Hepatocyte (in vitro differentiated cells): ENCODE measurements around the gene MDM4. TPM values are rescaled to one million over a fixed set of nuclear protein-coding genes. Genes with fewer than 3 reads are reported as not detected.
"Not testable (repeated sequence)": the region's sequence is repeated elsewhere in the genome, so short reads cannot be mapped to it uniquely, and the experiment has no call there.

ENCODE experiments used
- DNase-seq: peaks from one replicate; pipeline ENCODE4 v3.0.0-alpha.2; 2016; ENCODE audit warnings: low spot score
- H2AFZ ChIP-seq: fragments of 200-600 bp; sonication (generic); 2 replicates; pipeline ENCODE4 v1.6.0; 2016; ENCODE audit warnings: antibody characterized with exemption, mild to moderate bottlenecking
- H3K27ac ChIP-seq: fragments of 200-600 bp; sonication (generic); 2 replicates; pipeline ENCODE4 v1.5.1; 2016; ENCODE audit warnings: mild to moderate bottlenecking
- H3K27me3 ChIP-seq: fragments of 200-600 bp; sonication (generic); 2 replicates; pipeline ENCODE4 v1.6.1; 2016
- H3K36me3 ChIP-seq: fragments of 200-600 bp; sonication (generic); replicated peaks from 2 replicates; pipeline ENCODE4 v1.5.1; 2016; ENCODE audit warnings: low read depth; ENCODE audit not compliant: insufficient read depth
- H3K4me1 ChIP-seq: fragments of 200-600 bp; sonication (generic); 2 replicates; pipeline ENCODE4 v1.5.1; 2016; ENCODE audit warnings: mild to moderate bottlenecking, moderate library complexity; ENCODE audit not compliant: insufficient read depth
- H3K4me2 ChIP-seq: fragments of 200-600 bp; sonication (generic); 2 replicates; pipeline ENCODE4 v1.6.0; 2016
- H3K4me3 ChIP-seq: fragments of 200-600 bp; sonication (generic); 2 replicates; pipeline ENCODE4 v1.5.1; 2016; ENCODE audit warnings: mild to moderate bottlenecking
- H3K79me2 ChIP-seq: fragments of 200-600 bp; sonication (generic); 2 replicates; pipeline ENCODE4 v1.6.0; 2017; ENCODE audit warnings: mild to moderate bottlenecking
- H3K9me2 ChIP-seq: fragments of 200-600 bp; sonication (generic); replicated peaks from 2 replicates; pipeline ENCODE4 v1.6.0; 2017; ENCODE audit warnings: mild to moderate bottlenecking; ENCODE audit not compliant: insufficient read depth
- H3K9me3 ChIP-seq: fragments of 200-600 bp; sonication (generic); 2 replicates; pipeline ENCODE4 v1.5.1; 2016; ENCODE audit warnings: low read depth, mild to moderate bottlenecking
- H4K20me1 ChIP-seq: fragments of 200-600 bp; sonication (generic); 2 replicates; pipeline ENCODE4 v1.6.0; 2016; ENCODE audit warnings: mild to moderate bottlenecking; ENCODE audit not compliant: insufficient read depth, poor library complexity, severe bottlenecking
- EZH2 ChIP-seq: fragments of 200-600 bp; sonication (generic); IDR thresholded peaks from 2 replicates; pipeline ENCODE4 v1.6.1; 2016; ENCODE audit warnings: antibody characterized with exemption, mild to moderate bottlenecking, borderline replicate concordance
- EZH2phosphoT487 ChIP-seq: fragments of 200-600 bp; sonication (generic); IDR thresholded peaks from one replicate; pipeline ENCODE4 v1.6.1; 2018; ENCODE audit warnings: antibody characterized with exemption, mild to moderate bottlenecking, low read depth, moderate library complexity; ENCODE audit not compliant: unreplicated experiment, severe bottlenecking
- WGBS: methylation state at CpG from one replicate; pipeline ENCODE4 v1.1.6; 2016; ENCODE audit warnings: low lambda C conversion rate; ENCODE audit errors: missing lambda C conversion rate; 5-methylcytosine and 5-hydroxymethylcytosine counted together
- polyA plus RNA-seq: library from polyadenylated mRNA; unstranded; fragments of >200 nt; fragmentation: Nextera tagmentation; extraction: Ambion mirVana; gene quantifications from 2 replicates; pipeline ENCODE4 v1.2.1, GENCODE V29; 2016
- total RNA-seq: library from RNA; depleted of rRNA; stranded (reverse); fragments of >200 nt; gene quantifications from 2 replicates; pipeline ENCODE4 v1.2.3, GENCODE V29; 2014
- TF ChIP-seq, protein P1 (sequence below): fragments of 200-600 bp; sonication (generic); IDR thresholded peaks from 2 replicates; pipeline ENCODE4 v1.5.1; 2016; ENCODE audit warnings: antibody characterized with exemption, mild to moderate bottlenecking; ENCODE audit not compliant: poor library complexity

Gene MDM4
- total and polyA plus RNA-seq, 2 experiments from 2014 or later, result 15.4 to 47.8 TPM

DNA sequence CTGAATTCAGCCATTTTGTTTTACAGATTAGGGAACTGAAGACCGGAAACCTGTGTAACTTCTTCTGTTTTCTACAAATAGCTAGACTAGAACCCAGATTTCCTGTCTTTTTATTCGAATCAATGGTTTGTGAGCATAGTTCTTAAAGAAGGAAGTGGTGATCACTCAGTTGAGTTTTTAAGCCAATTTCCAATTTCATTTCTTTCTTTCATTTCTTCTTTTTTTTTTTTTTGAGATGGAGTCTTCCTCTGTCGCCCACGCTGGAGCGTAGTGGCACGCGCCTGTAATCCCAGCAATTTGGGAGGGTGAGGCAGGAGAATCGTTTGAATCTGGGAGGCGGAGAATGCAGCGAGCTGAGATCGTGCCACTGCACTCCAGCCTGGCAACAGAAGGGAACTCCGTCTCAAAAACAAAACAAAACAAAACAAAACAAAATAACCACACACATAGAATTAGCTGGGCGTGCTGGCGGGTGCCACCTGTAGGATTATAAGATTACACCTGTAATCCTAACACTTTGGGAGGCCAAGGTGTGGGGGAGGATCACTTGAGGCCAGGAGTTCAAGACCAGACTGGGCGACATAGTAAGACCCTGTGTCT is 3.0 kb upstream of the MDM4 start:
- H3K27ac ChIP-seq, result no peak overlapping the region
- H3K79me2 ChIP-seq, result peaks cover 18% of the 10 kb centered on the region
- H3K9me2 ChIP-seq, result no peaks in the 10 kb centered on the region
- no peaks in the 10 kb centered on the region for H3K9me3 ChIP-seq
- no peak overlapping the region for H2AFZ ChIP-seq
- WGBS, result 91% methylated on average over 15 of the region's 15 CpGs
- no peaks in the 10 kb centered on the region for H3K27me3 ChIP-seq
- no peak overlapping the region for H3K4me3 ChIP-seq
- TF ChIP-seq EZH2 (no peak), EZH2phosphoT487 (no peak)
- TF ChIP-seq, protein P1, sequence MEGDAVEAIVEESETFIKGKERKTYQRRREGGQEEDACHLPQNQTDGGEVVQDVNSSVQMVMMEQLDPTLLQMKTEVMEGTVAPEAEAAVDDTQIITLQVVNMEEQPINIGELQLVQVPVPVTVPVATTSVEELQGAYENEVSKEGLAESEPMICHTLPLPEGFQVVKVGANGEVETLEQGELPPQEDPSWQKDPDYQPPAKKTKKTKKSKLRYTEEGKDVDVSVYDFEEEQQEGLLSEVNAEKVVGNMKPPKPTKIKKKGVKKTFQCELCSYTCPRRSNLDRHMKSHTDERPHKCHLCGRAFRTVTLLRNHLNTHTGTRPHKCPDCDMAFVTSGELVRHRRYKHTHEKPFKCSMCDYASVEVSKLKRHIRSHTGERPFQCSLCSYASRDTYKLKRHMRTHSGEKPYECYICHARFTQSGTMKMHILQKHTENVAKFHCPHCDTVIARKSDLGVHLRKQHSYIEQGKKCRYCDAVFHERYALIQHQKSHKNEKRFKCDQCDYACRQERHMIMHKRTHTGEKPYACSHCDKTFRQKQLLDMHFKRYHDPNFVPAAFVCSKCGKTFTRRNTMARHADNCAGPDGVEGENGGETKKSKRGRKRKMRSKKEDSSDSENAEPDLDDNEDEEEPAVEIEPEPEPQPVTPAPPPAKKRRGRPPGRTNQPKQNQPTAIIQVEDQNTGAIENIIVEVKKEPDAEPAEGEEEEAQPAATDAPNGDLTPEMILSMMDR, result no peak
- no peaks in the 10 kb centered on the region for H3K36me3 ChIP-seq
- DNase-seq, result no peak
- peaks cover 5% of the 10 kb centered on the region for H3K4me1 ChIP-seq
- H3K4me2 ChIP-seq, result no peak overlapping the region
- H4K20me1 ChIP-seq, result no peaks in the 10 kb centered on the region

DNA sequence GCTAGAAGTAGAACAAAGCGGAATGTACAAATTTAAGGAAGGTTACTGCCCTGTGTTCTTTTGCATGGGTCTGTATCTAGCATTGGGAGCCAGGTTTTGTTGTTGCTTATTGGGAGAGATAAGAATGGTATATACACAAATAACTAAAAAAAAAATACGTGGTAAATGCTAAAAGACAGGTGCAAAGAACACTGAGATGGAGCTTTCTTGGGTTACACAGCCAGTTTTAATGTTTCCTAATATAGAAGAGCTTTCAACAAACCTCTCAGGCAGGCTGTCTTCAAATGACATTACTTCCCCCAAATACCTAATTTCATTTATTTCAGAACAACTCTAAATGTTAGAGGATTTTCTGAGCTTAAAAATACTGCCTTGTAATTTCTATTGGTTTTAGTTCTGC is 1.4 kb upstream of the MDM4 start:
- Histone ChIP-seq H3K27me3 (no peaks in the 10 kb centered on the region), H3K9me2 (no peaks in the 10 kb centered on the region), H3K4me2 (no peak overlapping the region), H4K20me1 (peaks cover 6% of the 10 kb centered on the region), H3K4me1 (peaks cover 5% of the 10 kb centered on the region), H2AFZ (no peak overlapping the region), H3K4me3 (no peak overlapping the region), H3K9me3 (no peaks in the 10 kb centered on the region), H3K36me3 (no peaks in the 10 kb centered on the region), H3K27ac (no peak overlapping the region), H3K79me2 (peaks cover 34% of the 10 kb centered on the region)
- TF ChIP-seq EZH2, result no peak
- TF ChIP-seq EZH2phosphoT487, result no peak
- TF ChIP-seq, protein P1, result no peak
- 82% methylated on average over 2 of the region's 2 CpGs for WGBS
- no peak for DNase-seq

DNA sequence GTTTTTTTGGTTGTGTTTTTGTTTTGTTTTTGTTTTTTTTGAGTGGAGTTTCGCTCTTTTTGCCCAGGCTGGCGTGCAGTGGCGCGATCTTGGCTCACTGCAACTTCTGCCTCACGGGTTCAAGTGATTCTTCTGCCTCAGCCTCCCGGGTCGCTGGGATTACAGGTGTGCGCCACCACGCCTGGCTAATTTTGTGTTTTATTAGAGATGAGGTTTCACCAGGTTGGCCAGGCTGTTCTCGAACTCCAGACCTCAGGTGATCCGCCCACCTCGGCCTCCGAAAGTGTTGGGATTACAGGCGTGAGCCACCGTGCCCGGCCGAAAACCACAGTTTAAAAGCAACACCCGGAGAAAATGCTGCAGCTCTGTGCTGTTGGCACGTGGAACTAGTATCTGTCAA is 1.2 kb downstream of the MDM4 start:
- H3K4me1 ChIP-seq, DNase-seq, H3K9me2 ChIP-seq, H2AFZ ChIP-seq, H3K27ac ChIP-seq, H3K36me3 ChIP-seq, H3K27me3 ChIP-seq, H3K9me3 ChIP-seq: not testable (repeated sequence)
- H3K4me2 ChIP-seq, result peak overlapping the region; percentile 79
- WGBS, result 96% methylated on average over 19 of the region's 19 CpGs
- H3K79me2 ChIP-seq, result peaks cover 59% of the 10 kb centered on the region
- H3K4me3 ChIP-seq, result peak overlapping the region; percentile 68
- H4K20me1 ChIP-seq, result peaks cover 29% of the 10 kb centered on the region

DNA sequence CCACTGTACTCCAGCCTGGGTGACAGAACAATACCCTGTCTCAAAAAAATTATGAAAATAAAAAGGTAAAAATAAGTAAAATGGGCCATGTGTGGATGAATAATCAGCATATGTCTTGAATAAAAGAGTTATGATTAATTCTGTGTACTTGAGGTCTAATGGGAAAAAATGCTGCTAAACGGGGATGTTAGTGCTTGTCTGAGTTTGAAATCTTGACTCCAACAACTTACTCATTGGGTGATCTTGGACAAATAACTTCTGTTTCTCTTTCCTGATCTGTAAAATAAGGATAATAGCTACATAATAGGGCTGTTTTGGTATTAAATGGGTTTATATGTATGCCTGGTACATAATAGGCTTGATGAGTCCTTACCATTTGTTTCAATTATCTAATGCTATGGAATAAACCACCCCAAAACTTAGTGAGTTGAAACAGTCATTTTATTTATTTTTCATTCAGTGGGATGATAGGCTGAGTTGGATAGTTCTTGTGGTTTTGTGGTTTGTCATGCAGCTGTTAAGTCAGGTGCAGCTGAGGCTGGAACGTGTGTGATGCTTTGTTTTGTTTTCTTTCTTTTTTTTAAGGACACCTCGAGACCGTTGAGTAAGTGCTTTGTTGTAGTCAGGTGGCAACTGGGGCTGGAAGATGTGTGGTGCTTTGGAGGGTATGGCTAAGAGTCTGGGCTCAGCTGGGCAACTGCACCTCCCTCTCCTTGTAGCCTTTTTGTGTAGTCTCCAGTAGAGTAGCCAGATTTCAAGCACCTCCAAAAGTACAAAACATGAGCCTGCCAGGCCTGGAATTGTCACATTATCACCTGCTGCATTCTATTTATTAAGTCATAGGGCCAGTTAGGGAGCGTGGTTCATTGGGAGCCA is 4.9 kb downstream of the MDM4 start:
- peaks cover 92% of the 10 kb centered on the region for H3K79me2 ChIP-seq
- H3K4me3 ChIP-seq, result no peak overlapping the region
- no peak overlapping the region for H3K27ac ChIP-seq
- TF ChIP-seq, protein P1, result no peak
- TF ChIP-seq EZH2phosphoT487 (no peak), EZH2 (no peak)
- H3K27me3 ChIP-seq, result no peaks in the 10 kb centered on the region
- no peak overlapping the region for H3K4me2 ChIP-seq
- 84% methylated on average over 5 of the region's 5 CpGs for whole genome bisulfite sequencing
- peaks cover 53% of the 10 kb centered on the region for H4K20me1 ChIP-seq
- no peaks in the 10 kb centered on the region for H3K9me2 ChIP-seq
- H3K36me3 ChIP-seq, result no peaks in the 10 kb centered on the region
- H3K4me1 ChIP-seq, result peaks cover 18% of the 10 kb centered on the region
- H3K9me3 ChIP-seq, result no peaks in the 10 kb centered on the region
- DNase-seq, result no peak
- H2AFZ ChIP-seq, result no peak overlapping the region

DNA sequence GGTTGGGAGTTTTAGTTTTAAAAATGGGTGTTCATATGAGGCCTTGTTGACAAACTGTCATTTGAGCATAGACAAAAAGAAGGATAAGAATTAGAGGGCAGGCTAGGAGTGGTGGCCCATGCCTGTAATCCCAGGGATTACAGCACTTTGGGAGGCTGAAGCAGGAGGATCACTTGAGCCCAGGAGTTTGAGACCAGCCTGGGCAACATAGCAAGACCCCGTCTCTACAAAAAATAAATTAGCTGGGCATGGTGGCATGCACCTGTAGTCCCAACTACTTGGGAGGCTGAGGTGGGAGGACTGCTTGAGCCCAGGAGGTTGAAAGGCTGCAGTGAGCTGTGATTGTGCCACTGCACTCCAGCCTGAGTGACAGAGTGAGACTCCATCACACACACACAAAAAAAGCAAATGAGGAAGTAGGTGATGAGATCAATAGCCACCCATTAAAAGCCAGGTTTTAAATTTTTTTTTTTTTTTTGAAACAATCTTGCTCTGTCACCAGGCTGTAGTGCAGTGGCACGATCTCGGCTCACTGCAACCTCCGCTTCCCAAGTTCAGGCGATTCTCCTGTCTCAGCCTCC is 5.8 kb downstream of the MDM4 start:
- H3K9me3 ChIP-seq, H3K36me3 ChIP-seq, H2AFZ ChIP-seq, H3K4me2 ChIP-seq, H3K27me3 ChIP-seq, H3K27ac ChIP-seq, DNase-seq, H3K9me2 ChIP-seq, H3K4me3 ChIP-seq: not testable (repeated sequence)
- Histone ChIP-seq H3K4me1 (peaks cover 17% of the 10 kb centered on the region), H3K79me2 (peaks cover 96% of the 10 kb centered on the region), H4K20me1 (peaks cover 53% of the 10 kb centered on the region)
- WGBS, result 95% methylated on average over 5 of the region's 5 CpGs
